Endothelial cell of umbilical vein (primary cell): ENCODE data around the gene BMP8A. TPM values are rescaled to one million over a fixed set of nuclear protein-coding genes. Genes with fewer than 3 reads are reported as not detected.

Experiments
- BruUV-seq: library from RNA; stranded (reverse); fragments of 400-500 nt; replicated peaks from 2 replicates; lab custom pipeline; 2021; lab: Mats Ljungman, UMichigan
- CTCF ChIA-PET: fragments of 300-600, 350-600 bp; sonication (Branson Sonifier 250); formaldehyde crosslinking; loops from one replicate; lab custom pipeline; 2021; ENCODE audit warnings: antibody characterized with exemption, inconsistent platforms; lab: Charles Lee
- POLR2A ChIA-PET: fragments of 300-600, 350-600 bp; sonication (Branson Sonifier 250); formaldehyde crosslinking; loops from one replicate; lab custom pipeline; 2021; ENCODE audit warnings: antibody characterized with exemption, inconsistent platforms; lab: Charles Lee
- DNase-seq: peaks from one replicate; pipeline ENCODE4 v3.0.0-alpha.2; 2011; ENCODE audit warnings: low read depth, low spot score
- FAIRE-seq: peaks from 2 replicates; lab custom pipeline; 2011; peaks lifted over from hg19 to GRCh38; lab: Jason Lieb, UNC
- H2AFZ ChIP-seq: 2 replicates; pipeline ENCODE4 v1.6.0; 2012; ENCODE audit warnings: low read depth, low read length, control low read depth, inconsistent platforms
- H3K27ac ChIP-seq: 2 replicates; pipeline ENCODE4 v1.5.1; 2011; ENCODE audit warnings: low read depth, mild to moderate bottlenecking, control low read depth, low read length, moderate library complexity; ENCODE audit not compliant: insufficient read depth
- H3K27me3 ChIP-seq, 2 experiments: 2 replicates each; pipeline versions ENCODE4 v1.6.0 to v1.6.1; 2011; ENCODE audit warnings: low read length in 2 of 2, mixed read lengths in 1 of 2; ENCODE audit not compliant: control insufficient read depth in 2 of 2, insufficient read depth in 2 of 2
- H3K36me3 ChIP-seq, 2 experiments: 2 replicates in 1 of 2; 3 replicates in 1 of 2; pipeline ENCODE4 v1.5.1; 2011; ENCODE audit warnings: low read length in 2 of 2, mild to moderate bottlenecking in 1 of 2, moderate library complexity in 1 of 2; ENCODE audit not compliant: control insufficient read depth in 2 of 2, insufficient read depth in 2 of 2; ENCODE audit errors: extremely low read depth in 1 of 2
- H3K4me1 ChIP-seq: 3 replicates; pipeline ENCODE4 v1.5.1; 2011; ENCODE audit warnings: mild to moderate bottlenecking, low read length; ENCODE audit not compliant: control insufficient read depth, insufficient read depth; ENCODE audit errors: extremely low read depth
- H3K4me2 ChIP-seq: 2 replicates; pipeline ENCODE4 v1.6.1; 2011; ENCODE audit warnings: low read length, control low read depth, mixed read lengths; ENCODE audit not compliant: insufficient read depth
- H3K4me3 ChIP-seq, 3 experiments: fragments of 200-600 bp in 1 of 3; sonication (generic), shearing (Covaris generic) in 1 of 3; replicated peaks in 1 of 3; 2 replicates each; pipeline ENCODE4 v1.5.1; 2011 to 2016; ENCODE audit warnings: control low read depth in 3 of 3, low read length in 3 of 3, mild to moderate bottlenecking in 2 of 3, inconsistent platforms in 1 of 3, low read depth in 1 of 3, moderate library complexity in 1 of 3; ENCODE audit not compliant: insufficient read depth in 1 of 3
- H3K79me2 ChIP-seq: 2 replicates; pipeline ENCODE4 v1.6.0; 2012; ENCODE audit warnings: low read length, inconsistent platforms; ENCODE audit not compliant: control insufficient read depth, insufficient read depth
- H3K9ac ChIP-seq: replicated peaks from 2 replicates; pipeline ENCODE3; 2011; ENCODE audit warnings: low read length, control low read depth; ENCODE audit not compliant: insufficient read depth; ENCODE audit errors: extremely low read depth
- H3K9me1 ChIP-seq: replicated peaks from 3 replicates; pipeline ENCODE4 v1.6.0; 2011; ENCODE audit warnings: mild to moderate bottlenecking, low read length; ENCODE audit not compliant: control insufficient read depth, insufficient read depth; ENCODE audit errors: extremely low read depth
- H3K9me3 ChIP-seq: replicated peaks from 2 replicates; pipeline ENCODE4 v1.5.1; 2012; ENCODE audit warnings: low read length, inconsistent platforms; ENCODE audit not compliant: control insufficient read depth, insufficient read depth
- H4K20me1 ChIP-seq: replicated peaks from 2 replicates; pipeline ENCODE3; 2011; ENCODE audit warnings: mild to moderate bottlenecking, low read length; ENCODE audit not compliant: control insufficient read depth, insufficient read depth; ENCODE audit errors: extremely low read depth
- EZH2 ChIP-seq: IDR thresholded peaks from 2 replicates; pipeline ENCODE4 v1.6.1; 2012; ENCODE audit warnings: borderline replicate concordance, low read depth, mild to moderate bottlenecking, moderate library complexity, low read length, inconsistent platforms; ENCODE audit not compliant: severe bottlenecking
- FOS ChIP-seq: IDR thresholded peaks from 2 replicates; pipeline ENCODE4 v1.6.1; 2011; ENCODE audit warnings: mild to moderate bottlenecking, low read length, moderate library complexity, borderline replicate concordance; ENCODE audit not compliant: insufficient read depth
- GATA2 ChIP-seq: IDR thresholded peaks from 2 replicates; pipeline ENCODE4 v1.7.0; 2011; ENCODE audit warnings: low read depth, mild to moderate bottlenecking, moderate library complexity, mixed read lengths, low read length; ENCODE audit not compliant: insufficient read length, insufficient read depth
- JUN ChIP-seq: IDR thresholded peaks from 2 replicates; pipeline ENCODE4 v1.6.1; 2011; ENCODE audit warnings: borderline replicate concordance, low read depth; ENCODE audit not compliant: insufficient read length, insufficient read depth
- MYC ChIP-seq: IDR thresholded peaks from one replicate; pipeline ENCODE4 v1.6.1; 2011; ENCODE audit warnings: mild to moderate bottlenecking, low read depth, low read length
- POLR2A ChIP-seq: IDR thresholded peaks from 2 replicates; pipeline ENCODE4 v1.6.1; 2012; ENCODE audit warnings: low read depth, mild to moderate bottlenecking, control low read depth, low read length
- POLR2AphosphoS5 ChIP-seq: IDR thresholded peaks from 2 replicates; pipeline ENCODE4 v1.6.1; 2012; ENCODE audit warnings: low read depth, mild to moderate bottlenecking, control low read depth, low read length, moderate library complexity; ENCODE audit not compliant: insufficient read depth
- dilution Hi-C: fragments of 300-500 bp; cut with MboI; formaldehyde crosslinking; loops from one replicate; pipeline ENCODE4 v1.15.0; 2019; ENCODE audit warnings: low sequenced_read_pairs; ENCODE audit not compliant: extremely low pct_ligation_motif_present
- intact Hi-C: fragments of 100-400 bp; cut with micrococcal nuclease; formaldehyde crosslinking; loops from one replicate; pipeline ENCODE4 v1.10.0; 2022
- polyA plus RNA-seq, 4 experiments: library from polyadenylated mRNA; depleted of rRNA in 3 of 4; stranded (reverse) in 3 of 4; unstranded in 1 of 4; fragments of >200 nt; gene quantifications; 2 replicates each; pipeline versions ENCODE4 v1.2.1 to v1.2.3, GENCODE V29; 2011 to 2012; ENCODE audit warnings: missing spikeins in 1 of 4
- total RNA-seq: library from RNA; stranded (reverse); gene quantifications from 2 replicates; pipeline ENCODE4 v1.2.3, GENCODE V29; 2021
- TF ChIP-seq, protein P1 (sequence below), 2 donors: IDR thresholded peaks; 1 replicate in 1 of 2; 2 replicates in 1 of 2; pipeline ENCODE4 v1.5.1; 2011; ENCODE audit warnings: low read length in 2 of 2, mild to moderate bottlenecking in 2 of 2, moderate library complexity in 2 of 2, control low read depth in 1 of 2, inconsistent platforms in 1 of 2, low read depth in 1 of 2; ENCODE audit not compliant: insufficient read depth in 1 of 2; ENCODE audit errors: extremely low read depth in 1 of 2
- TF ChIP-seq, protein P2 (sequence below): IDR thresholded peaks from 2 replicates; pipeline ENCODE4 v1.6.1; 2011; ENCODE audit not compliant: insufficient read depth, insufficient read length

Gene BMP8A
- total and polyA plus RNA-seq, 2 donors (not counting 3 experiments of a cell fraction or from before 2014, with no cell fraction given) = 0.25 to 0.44 TPM

GRCh38 chr1:39522661-39523567 is 31.5 kb downstream of the BMP8A start:
- DNase-seq (no peak), FAIRE-seq (no peak)
- H3K4me3 ChIP-seq = no peak overlapping the region
- H3K9me3 ChIP-seq = no peaks in the 10 kb centered on the region
- H3K9me1 ChIP-seq = no peaks in the 10 kb centered on the region
- TF ChIP-seq EZH2 (no peak), POLR2A (no peak), GATA2 (no peak), FOS (no peak), POLR2AphosphoS5 (no peak), JUN (no peak), MYC (no peak)
- TF ChIP-seq, protein P1, sequence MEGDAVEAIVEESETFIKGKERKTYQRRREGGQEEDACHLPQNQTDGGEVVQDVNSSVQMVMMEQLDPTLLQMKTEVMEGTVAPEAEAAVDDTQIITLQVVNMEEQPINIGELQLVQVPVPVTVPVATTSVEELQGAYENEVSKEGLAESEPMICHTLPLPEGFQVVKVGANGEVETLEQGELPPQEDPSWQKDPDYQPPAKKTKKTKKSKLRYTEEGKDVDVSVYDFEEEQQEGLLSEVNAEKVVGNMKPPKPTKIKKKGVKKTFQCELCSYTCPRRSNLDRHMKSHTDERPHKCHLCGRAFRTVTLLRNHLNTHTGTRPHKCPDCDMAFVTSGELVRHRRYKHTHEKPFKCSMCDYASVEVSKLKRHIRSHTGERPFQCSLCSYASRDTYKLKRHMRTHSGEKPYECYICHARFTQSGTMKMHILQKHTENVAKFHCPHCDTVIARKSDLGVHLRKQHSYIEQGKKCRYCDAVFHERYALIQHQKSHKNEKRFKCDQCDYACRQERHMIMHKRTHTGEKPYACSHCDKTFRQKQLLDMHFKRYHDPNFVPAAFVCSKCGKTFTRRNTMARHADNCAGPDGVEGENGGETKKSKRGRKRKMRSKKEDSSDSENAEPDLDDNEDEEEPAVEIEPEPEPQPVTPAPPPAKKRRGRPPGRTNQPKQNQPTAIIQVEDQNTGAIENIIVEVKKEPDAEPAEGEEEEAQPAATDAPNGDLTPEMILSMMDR (IDR thresholded peaks at IDR 0.05; ENCODE audit: extremely low read depth in 1 of 2, insufficient read depth in 1 of 2, low read depth in 1 of 2, low read length in 2 of 2) = no peak
- TF ChIP-seq, protein P2, sequence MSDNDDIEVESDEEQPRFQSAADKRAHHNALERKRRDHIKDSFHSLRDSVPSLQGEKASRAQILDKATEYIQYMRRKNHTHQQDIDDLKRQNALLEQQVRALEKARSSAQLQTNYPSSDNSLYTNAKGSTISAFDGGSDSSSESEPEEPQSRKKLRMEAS = no peak
- no peak overlapping the region for H3K9ac ChIP-seq
- ChIA-PET POLR2A (no interaction called here), CTCF (interaction anchor here (0.8 kb wide), 1 partner anchor 16 kb away, joined by 4 read pairs; no protein-coding TSS in a partner anchor)
- BruUV-seq = no TSS peak
- H3K27me3 ChIP-seq = no peaks in the 10 kb centered on the region
- dilution Hi-C loops = no loop called here
- H3K4me2 ChIP-seq = no peak overlapping the region
- intact Hi-C loops = no loop called here
- no peak overlapping the region for H2AFZ ChIP-seq
- no peak overlapping the region for H3K27ac ChIP-seq
- H4K20me1 ChIP-seq = no peaks in the 10 kb centered on the region
- no peaks in the 10 kb centered on the region for H3K79me2 ChIP-seq
- H3K4me1 ChIP-seq = no peaks in the 10 kb centered on the region
- no peaks in the 10 kb centered on the region for H3K36me3 ChIP-seq
